T-helper 17 cell (primary cell): ENCODE measurements around the gene CLN6. TPM values are rescaled to one million over a fixed set of nuclear protein-coding genes. Genes with fewer than 3 reads are reported as not detected.

Source experiments
- ATAC-seq: fragments of 150-1000 bp; cut with Tn5 transposase; 2 replicates; pipeline ENCODE4 v1.10.0; 2021; ENCODE audit warnings: mild to moderate bottlenecking, moderate library complexity
- DNase-seq, 3 donors: peaks; one replicate each; pipeline versions ENCODE4 v3.0.0 to v3.0.0-alpha.2; 2020 to 2021
- H3K9me3 ChIP-seq: one replicate; pipeline ENCODE4 v1.7.0; 2013; ENCODE audit warnings: low read length, mild to moderate bottlenecking; ENCODE audit not compliant: control insufficient read depth, poor library complexity, severe bottlenecking
- H3K27ac Mint-ChIP-seq: one replicate; pipeline ENCODE4 v1.8.0; 2022; ENCODE audit warnings: mild to moderate bottlenecking, moderate library complexity, mixed read lengths
- H3K27me3 Mint-ChIP-seq: one replicate; pipeline ENCODE4 v1.8.0; 2022; ENCODE audit warnings: mixed read lengths
- H3K36me3 Mint-ChIP-seq: one replicate; pipeline ENCODE4 v1.8.0; 2022; ENCODE audit warnings: low read depth, mixed read lengths
- H3K4me1 Mint-ChIP-seq: one replicate; pipeline ENCODE4 v1.8.0; 2022; ENCODE audit warnings: mild to moderate bottlenecking, mixed read lengths
- H3K4me3 Mint-ChIP-seq: one replicate; pipeline ENCODE4 v1.8.0; 2022; ENCODE audit warnings: mild to moderate bottlenecking, moderate library complexity, mixed read lengths
- total RNA-seq, 4 donors: library from RNA in 2 of 4; stranded (reverse) in 2 of 4; gene quantifications; one replicate each; pipeline ENCODE4 v1.2.3 and lab custom pipeline; 2022 to 2026

CLN6 gene
- total RNA-seq, 2 donors from 2014 or later: 14.3 to 14.6 TPM

DNA sequence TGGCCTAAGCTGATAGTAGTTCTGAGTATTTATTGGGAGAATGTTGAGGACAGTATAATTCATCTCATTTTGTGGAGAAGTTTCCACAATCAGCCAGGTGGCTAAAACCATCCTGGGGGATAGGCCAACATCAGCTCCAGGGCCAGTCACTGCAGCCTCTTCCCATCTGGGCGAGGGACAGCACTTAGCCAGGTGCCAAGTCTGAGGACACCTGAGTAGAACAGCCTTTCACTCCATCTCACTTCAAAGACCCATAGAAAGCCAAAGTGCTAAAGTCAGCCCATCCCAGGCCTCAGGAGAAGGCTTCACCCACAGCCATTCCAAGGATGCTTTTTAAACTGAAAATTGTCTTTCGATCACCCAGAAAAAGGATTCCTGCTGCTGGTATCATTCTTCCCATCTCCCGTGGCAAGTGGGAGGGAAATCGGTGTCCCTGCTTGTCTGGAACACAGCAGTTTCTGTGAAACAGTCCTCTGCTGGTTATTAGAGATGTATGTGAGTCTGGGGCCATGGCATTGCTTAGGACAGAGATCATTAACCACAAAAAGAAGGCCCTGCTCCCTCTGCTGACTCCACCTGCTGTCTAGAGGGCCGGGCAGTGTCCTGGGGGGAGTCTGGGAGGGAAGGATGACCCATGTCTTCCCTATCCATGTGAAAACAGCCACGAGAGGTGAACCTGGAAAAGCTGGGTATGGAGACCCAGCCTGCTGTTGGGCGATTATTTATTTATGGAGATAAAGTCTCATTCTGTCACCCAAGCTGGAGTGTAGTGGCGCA lies 34.0 kb downstream of the CLN6 start:
- Mint-ChIP-seq H3K27me3 (no peaks in the 10 kb centered on the region), H3K36me3 (peaks cover 4% of the 10 kb centered on the region), H3K4me3 (no peak overlapping the region), H3K4me1 (peaks cover 3% of the 10 kb centered on the region), H3K27ac (no peak overlapping the region)
- ATAC-seq (no peak), DNase-seq (no peak)
- H3K9me3 ChIP-seq: no peaks in the 10 kb centered on the region

DNA sequence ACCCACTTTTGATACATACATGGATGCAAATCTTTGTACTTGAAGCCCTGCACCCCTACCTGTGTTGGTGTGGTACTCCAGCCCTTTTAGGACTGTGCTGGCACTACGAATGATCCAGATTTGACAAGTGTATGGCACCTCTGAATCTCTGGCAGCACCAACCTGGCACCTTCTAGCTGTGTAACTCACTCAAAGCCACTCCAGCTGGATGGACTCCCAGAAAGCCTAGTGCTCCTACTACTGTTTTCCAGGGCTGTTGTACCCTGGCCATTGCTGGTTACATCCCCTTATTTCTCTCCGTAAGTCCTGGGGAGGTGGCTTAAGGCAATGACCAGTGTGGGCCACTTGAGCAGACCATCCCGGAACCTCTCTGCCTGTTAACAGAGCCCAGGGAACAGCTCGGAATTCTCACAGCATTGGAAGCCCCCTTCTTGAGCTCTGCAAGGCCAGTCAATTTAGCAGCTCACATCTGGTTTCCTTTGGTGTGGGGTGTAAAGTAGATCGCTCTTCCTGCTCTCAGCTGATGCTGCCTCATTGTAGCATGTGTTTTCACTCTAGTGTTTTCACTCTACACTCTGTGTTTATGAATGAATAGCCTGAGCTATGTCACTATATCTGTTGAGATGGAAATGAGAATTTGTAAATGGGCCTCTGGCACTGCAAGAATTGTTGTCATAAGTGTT lies 36.6 kb downstream of the CLN6 start:
- peak overlapping the region; percentile 57 for H3K27ac Mint-ChIP-seq
- DNase-seq: no peak

DNA sequence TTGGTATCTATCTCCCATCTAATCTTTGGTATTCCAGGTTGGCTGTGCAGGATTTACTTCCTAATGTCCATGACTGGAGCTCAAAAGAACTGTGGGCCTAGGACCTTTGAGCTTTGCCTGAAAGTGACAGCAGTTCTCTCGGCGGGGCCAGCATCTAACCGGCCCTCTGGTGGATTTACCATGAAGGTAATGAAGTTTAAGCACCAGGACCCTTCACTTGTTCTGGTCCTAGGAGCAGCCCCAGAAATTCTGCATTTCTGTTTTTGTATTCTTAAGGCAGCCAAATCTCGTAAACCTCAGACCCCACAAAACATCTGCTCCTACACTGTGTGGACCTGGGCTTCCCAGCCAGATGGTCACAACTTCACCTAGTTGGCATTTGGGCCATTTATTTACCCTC lies 37.4 kb downstream of the CLN6 start:
- H3K27me3 Mint-ChIP-seq: no peaks in the 10 kb centered on the region
- H3K27ac Mint-ChIP-seq: peak overlapping the region; percentile 9
- H3K4me1 Mint-ChIP-seq: peaks cover 6% of the 10 kb centered on the region
- no peak for ATAC-seq
- peaks cover 11% of the 10 kb centered on the region for H3K36me3 Mint-ChIP-seq
- DNase-seq: no peak
- no peaks in the 10 kb centered on the region for H3K9me3 ChIP-seq
- peak overlapping the region; percentile 5 for H3K4me3 Mint-ChIP-seq

More for the DNA sequence above, 36.6 kb downstream of the CLN6 start:
- Mint-ChIP-seq H3K36me3 (peaks cover 8% of the 10 kb centered on the region), H3K27me3 (no peaks in the 10 kb centered on the region), H3K4me1 (peaks cover 3% of the 10 kb centered on the region), H3K4me3 (no peak overlapping the region)
- no peaks in the 10 kb centered on the region for H3K9me3 ChIP-seq
- ATAC-seq: no peak

DNA sequence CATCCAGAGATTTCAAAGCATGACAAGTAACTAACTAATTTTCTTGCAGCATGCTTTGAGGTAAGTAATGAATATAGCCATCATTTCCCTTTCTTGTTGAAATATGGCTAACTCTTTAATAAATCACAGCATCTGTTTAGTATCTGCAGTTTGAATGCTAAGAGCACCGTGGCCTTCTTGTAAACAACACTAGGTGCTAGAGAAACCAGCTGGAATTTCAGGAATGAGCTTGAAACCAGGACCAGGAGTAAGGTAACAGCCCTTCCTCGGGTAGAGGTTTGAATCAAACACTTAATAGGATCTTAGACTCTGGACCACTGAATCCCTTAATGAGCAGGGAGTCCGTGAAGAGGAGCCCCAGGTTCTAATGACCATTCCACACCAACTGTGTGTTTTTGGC lies 38.0 kb downstream of the CLN6 start:
- peaks cover 11% of the 10 kb centered on the region for H3K36me3 Mint-ChIP-seq
- H3K4me1 Mint-ChIP-seq: peaks cover 6% of the 10 kb centered on the region
- H3K9me3 ChIP-seq: no peaks in the 10 kb centered on the region
- DNase-seq: no peak
- peak overlapping the region; percentile 49 for H3K27ac Mint-ChIP-seq
- no peak for ATAC-seq
- H3K27me3 Mint-ChIP-seq: no peaks in the 10 kb centered on the region
- no peak overlapping the region for H3K4me3 Mint-ChIP-seq

DNA sequence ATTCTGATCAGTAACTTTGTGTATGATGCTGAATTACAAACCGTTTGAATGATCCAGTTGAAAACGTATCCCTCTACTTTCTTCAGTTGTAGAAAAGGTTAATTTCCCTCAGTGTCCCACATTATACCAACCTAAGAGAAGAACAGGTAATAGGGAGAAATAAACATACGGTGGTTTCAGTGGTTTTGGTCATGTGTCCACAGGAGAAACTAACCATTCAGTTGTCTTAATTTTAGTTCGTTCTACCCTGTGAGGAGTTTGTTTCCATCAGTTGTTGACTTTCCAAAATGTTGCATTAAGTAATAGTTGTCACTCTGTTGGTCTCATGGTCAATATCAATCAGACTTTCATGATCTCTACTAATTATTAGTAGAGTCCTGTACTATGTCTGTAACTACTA lies 39.5 kb downstream of the CLN6 start:
- no peak for DNase-seq
- H3K27me3 Mint-ChIP-seq: no peaks in the 10 kb centered on the region
- no peak overlapping the region for H3K4me3 Mint-ChIP-seq
- ATAC-seq: no peak
- peaks cover 13% of the 10 kb centered on the region for H3K36me3 Mint-ChIP-seq
- no peaks in the 10 kb centered on the region for H3K9me3 ChIP-seq
- H3K27ac Mint-ChIP-seq: no peak overlapping the region
- peaks cover 6% of the 10 kb centered on the region for H3K4me1 Mint-ChIP-seq

DNA sequence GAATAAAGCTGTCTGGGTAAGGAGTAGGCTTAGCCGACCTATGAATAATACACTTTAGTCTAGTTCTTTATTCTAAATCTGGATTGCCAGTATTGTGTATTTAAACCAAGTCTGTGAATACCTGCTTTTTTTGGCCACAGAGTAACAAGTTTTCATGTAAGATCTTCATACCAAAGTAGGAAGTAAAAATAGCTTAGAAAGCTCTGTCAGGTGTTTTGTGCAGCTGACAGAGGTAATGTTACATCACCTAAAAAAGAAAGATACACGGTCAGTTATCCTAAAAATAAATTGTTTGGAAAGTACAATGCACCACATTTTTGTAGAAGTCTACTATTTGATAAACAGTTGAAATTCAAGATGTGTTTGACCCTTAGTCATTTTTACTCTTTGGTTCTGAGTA lies 40.9 kb downstream of the CLN6 start:
- no peaks in the 10 kb centered on the region for H3K27me3 Mint-ChIP-seq
- no peaks in the 10 kb centered on the region for H3K9me3 ChIP-seq
- H3K27ac Mint-ChIP-seq: peak overlapping the region; percentile 61
- H3K4me3 Mint-ChIP-seq: no peak overlapping the region
- peaks cover 6% of the 10 kb centered on the region for H3K4me1 Mint-ChIP-seq
- ATAC-seq: no peak
- peaks cover 15% of the 10 kb centered on the region for H3K36me3 Mint-ChIP-seq
- no peak for DNase-seq

DNA sequence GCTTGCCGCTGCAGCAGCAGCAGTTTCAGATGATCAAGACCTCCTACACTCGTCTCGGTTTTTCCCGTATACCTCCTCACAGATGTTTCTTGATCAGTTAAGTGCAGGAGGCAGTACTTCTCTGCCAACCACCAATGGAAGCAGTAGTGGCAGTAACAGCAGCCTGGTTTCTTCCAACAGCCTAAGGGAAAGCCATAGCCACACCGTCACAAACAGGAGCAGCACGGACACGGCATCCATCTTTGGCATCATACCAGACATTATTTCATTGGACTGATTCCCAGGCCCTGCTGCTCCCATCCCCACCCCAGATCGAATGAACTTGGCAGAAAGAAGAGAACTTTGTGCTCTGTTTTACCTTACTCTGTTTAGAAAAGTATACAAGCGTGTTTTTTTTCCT lies 42.0 kb downstream of the CLN6 start:
- DNase-seq (no peak), ATAC-seq (no peak)
- Mint-ChIP-seq H3K27ac (peak overlapping the region; percentile 47), H3K27me3 (no peaks in the 10 kb centered on the region), H3K36me3 (peaks cover 15% of the 10 kb centered on the region), H3K4me1 (peaks cover 3% of the 10 kb centered on the region), H3K4me3 (no peak overlapping the region)
- H3K9me3 ChIP-seq: no peaks in the 10 kb centered on the region

DNA sequence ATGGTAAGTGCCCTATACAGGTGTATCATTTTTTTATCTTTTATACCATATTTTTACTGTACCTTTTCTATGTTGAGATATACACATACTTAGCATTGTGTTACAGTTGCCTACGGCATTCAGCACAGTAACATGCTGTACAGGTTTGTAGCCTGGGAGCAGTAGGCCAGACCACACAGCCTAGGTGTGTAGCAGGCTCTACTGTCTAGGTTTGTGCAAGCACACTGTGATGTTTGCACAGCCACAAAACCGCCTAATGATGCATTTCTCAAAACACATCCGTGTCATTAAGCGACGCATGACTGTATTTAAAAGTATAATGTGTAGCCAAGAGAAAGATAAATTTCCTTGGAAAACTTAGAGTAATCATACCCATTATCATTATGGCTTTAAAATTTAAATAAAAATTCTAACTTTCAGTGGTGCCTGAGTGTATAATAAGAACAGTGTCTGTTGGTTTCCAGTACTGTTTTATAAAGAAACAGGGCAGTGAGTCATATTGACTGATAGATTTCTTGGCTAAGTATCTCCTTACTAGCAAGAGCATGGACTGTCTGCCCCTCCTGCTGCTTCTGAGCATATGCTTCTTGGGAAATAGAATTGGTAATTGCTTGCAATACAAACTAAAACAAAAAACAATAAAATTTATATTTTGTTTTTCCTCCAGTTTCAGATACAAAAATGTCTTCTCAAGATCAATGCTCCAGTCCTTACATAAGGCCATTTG lies 42.7 kb downstream of the CLN6 start:
- DNase-seq (no peak), ATAC-seq (no peak)
- Mint-ChIP-seq H3K36me3 (peaks cover 15% of the 10 kb centered on the region), H3K27ac (no peak overlapping the region), H3K4me3 (no peak overlapping the region), H3K27me3 (no peaks in the 10 kb centered on the region), H3K4me1 (peaks cover 3% of the 10 kb centered on the region)
- no peaks in the 10 kb centered on the region for H3K9me3 ChIP-seq

DNA sequence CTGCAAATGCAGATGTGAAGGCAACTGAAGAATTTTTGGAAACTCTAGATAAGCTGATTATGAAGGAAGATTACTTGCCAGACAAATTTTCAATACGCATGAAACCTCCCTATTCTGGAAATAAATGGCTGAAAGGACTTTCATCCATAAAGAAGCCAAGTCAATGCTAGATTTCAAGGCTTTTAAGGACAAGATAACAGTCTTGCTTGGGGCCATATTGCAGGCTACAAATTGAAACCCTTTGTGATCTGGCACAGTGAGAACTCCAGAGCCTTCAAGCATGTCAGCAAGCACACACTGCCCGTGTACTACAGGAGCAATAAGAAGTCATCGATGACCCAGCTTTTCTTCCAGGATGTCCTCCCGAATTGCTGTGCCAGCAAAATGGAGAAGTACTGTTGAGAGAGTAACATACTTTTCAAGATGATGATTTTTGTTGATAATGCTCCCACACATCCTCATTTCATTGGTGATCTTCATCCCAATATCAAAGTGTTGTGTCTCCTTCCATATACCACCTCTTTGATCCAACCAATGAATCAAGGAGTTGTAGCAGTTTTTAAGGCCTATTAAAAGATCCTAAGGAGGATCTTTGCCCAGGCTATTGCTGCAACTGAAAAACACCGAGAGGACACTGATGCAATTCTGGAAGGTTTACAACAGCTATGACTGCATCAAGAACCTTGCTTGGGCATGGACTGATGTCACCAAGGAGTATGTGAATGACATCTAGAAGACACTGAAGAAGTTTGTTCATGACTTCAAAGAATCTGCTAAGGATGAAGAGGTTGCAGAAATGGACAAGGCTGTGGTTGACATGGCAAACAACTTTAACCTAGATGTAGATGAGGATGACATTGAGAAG lies 44.7 kb downstream of the CLN6 start:
- no peak for DNase-seq
- Mint-ChIP-seq H3K4me1 (peaks cover 5% of the 10 kb centered on the region), H3K27me3 (no peaks in the 10 kb centered on the region), H3K27ac (peak overlapping the region; percentile 8), H3K4me3 (no peak overlapping the region), H3K36me3 (peaks cover 14% of the 10 kb centered on the region)
- ATAC-seq: no peak
- no peaks in the 10 kb centered on the region for H3K9me3 ChIP-seq

DNA sequence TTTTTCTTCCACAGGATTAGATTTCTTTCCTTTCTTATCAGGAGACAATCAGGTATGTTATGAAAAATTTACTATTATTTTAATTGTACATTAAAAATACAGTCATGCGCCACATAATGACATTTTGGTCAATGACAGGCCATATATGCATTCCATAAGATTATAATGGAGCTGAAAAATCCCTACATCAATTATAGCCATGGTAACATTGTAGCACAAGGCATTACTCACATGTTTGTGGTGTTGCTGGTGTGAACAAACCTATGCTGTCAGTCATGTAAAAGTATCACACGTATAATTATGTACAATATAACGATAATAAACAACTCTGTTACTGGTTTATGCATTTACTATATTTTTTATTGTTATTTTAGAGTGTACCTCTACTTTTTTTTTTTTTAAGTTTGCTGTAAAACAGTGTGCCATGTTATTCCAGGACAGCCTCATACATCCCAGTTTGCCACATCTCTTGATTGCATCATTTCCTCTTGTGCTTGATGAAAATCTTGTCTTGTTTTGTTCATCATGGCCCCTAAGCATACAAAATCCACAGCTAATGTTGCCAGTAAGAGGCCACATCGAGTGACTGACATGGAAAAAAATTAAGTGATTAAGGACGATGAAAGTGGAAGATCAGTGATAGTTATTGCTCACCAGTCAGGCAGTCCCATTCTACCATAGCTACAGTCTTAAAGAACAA lies 45.8 kb downstream of the CLN6 start:
- H3K4me3 Mint-ChIP-seq: no peak overlapping the region
- no peak for ATAC-seq

DNA sequence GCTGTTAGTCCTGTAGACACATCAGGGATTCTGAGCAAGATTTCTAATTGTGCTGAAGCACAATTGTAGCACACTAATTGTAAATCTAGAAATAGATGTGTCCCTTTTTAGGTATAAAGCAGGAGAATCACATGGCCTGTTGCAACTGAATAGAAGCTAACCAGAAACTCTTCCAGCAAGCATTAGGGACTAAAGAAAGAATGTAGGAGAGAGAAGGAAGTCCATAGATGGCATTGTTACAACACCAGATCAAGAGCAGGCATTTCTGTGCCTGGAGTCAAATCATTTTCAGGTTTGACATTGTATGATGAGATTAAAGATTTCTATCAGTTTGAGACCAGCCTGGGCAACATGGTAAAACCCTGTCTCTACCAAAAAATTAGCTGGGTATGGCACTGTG lies 51.8 kb downstream of the CLN6 start:
- H3K9me3 ChIP-seq: no peaks in the 10 kb centered on the region
- H3K36me3 Mint-ChIP-seq: peaks cover 8% of the 10 kb centered on the region
- H3K27me3 Mint-ChIP-seq: no peaks in the 10 kb centered on the region
- DNase-seq (no peak), ATAC-seq (no peak)
- peaks cover 4% of the 10 kb centered on the region for H3K4me1 Mint-ChIP-seq
- H3K27ac Mint-ChIP-seq: peak overlapping the region; percentile 16
- no peak overlapping the region for H3K4me3 Mint-ChIP-seq

More for the DNA sequence above, 45.8 kb downstream of the CLN6 start:
- H3K36me3 Mint-ChIP-seq: peaks cover 14% of the 10 kb centered on the region
- peaks cover 5% of the 10 kb centered on the region for H3K4me1 Mint-ChIP-seq
- peak overlapping the region; percentile 8 for H3K27ac Mint-ChIP-seq
- DNase-seq: no peak
- no peaks in the 10 kb centered on the region for H3K27me3 Mint-ChIP-seq
- no peaks in the 10 kb centered on the region for H3K9me3 ChIP-seq

DNA sequence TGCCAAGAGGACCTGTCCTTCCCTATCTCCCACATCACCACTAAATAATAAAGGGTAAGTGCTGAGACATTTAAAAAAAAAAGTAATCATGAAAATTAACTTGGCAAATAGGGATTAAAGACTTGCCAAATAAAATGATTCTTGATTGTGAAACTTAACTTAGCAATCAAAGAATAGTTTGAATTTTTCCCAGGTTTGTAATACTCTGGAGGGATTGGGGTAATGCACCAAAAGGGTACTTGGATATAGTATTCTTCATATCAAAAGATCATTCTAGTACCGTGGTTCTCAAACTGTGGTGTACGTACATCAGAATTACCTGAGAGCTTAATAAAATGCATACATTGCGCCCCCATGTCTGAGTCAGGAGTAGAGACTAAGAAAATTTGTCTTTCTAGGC lies 52.9 kb downstream of the CLN6 start:
- Mint-ChIP-seq H3K36me3 (peaks cover 8% of the 10 kb centered on the region), H3K4me3 (no peak overlapping the region), H3K27me3 (no peaks in the 10 kb centered on the region), H3K4me1 (peaks cover 4% of the 10 kb centered on the region), H3K27ac (peak overlapping the region; percentile 8)
- no peaks in the 10 kb centered on the region for H3K9me3 ChIP-seq
- DNase-seq (no peak), ATAC-seq (no peak)
